Neural cell (in vitro differentiated cells): ENCODE data around the gene BPIFB1. TPM values are rescaled to one million over a fixed set of nuclear protein-coding genes. Genes with fewer than 3 reads are reported as not detected.

Experiments
- H2AFZ ChIP-seq: fragments of 200-600, 300-800 bp; sonication (generic), shearing (Covaris generic); 2 replicates; pipeline ENCODE4 v1.6.0; 2014; ENCODE audit warnings: low read depth, mild to moderate bottlenecking, antibody characterized with exemption, low read length, moderate library complexity
- H3F3A ChIP-seq: fragments of 200-600 bp; shearing (Covaris generic); 2 replicates; pipeline ENCODE4 v1.6.1; 2016; ENCODE audit warnings: mild to moderate bottlenecking, moderate library complexity, mixed read lengths, antibody characterized with exemption, low read length; ENCODE audit not compliant: insufficient read depth, poor library complexity, severe bottlenecking
- H3K27ac ChIP-seq: fragments of 200-600, 300-800 bp; sonication (generic), shearing (Covaris generic); 2 replicates; pipeline ENCODE4 v1.5.1; 2014; ENCODE audit warnings: mild to moderate bottlenecking, low read length, moderate library complexity
- H3K27me3 ChIP-seq: fragments of 300-800, 200-600 bp; sonication (generic), shearing (Covaris generic); 2 replicates; pipeline ENCODE4 v1.6.0; 2014; ENCODE audit warnings: mild to moderate bottlenecking, low read depth, low read length, moderate library complexity; ENCODE audit not compliant: insufficient read depth
- H3K36me3 ChIP-seq: fragments of 300-800, 200-600 bp; sonication (generic), shearing (Covaris generic); 2 replicates; pipeline ENCODE4 v1.5.1; 2014; ENCODE audit warnings: mild to moderate bottlenecking, antibody characterized with exemption, low read length, moderate library complexity; ENCODE audit not compliant: insufficient read depth
- H3K4me2 ChIP-seq: fragments of 300-800, 200-600 bp; sonication (generic), shearing (Covaris generic); 2 replicates; pipeline ENCODE4 v1.6.0; 2014; ENCODE audit warnings: mild to moderate bottlenecking, low read length
- H3K4me3 ChIP-seq: fragments of 300-800, 200-600 bp; sonication (generic), shearing (Covaris generic); 2 replicates; pipeline ENCODE4 v1.5.1; 2014; ENCODE audit warnings: mild to moderate bottlenecking, low read length, moderate library complexity
- H3K79me2 ChIP-seq: fragments of 200-600 bp; shearing (Covaris generic); replicated peaks from 2 replicates; pipeline ENCODE4 v1.6.0; 2014; ENCODE audit warnings: mild to moderate bottlenecking, low read length, moderate library complexity; ENCODE audit not compliant: insufficient read depth
- H3K9ac ChIP-seq: fragments of 300-800, 200-600 bp; sonication (generic), shearing (Covaris generic); 2 replicates; pipeline ENCODE4 v1.6.1; 2016; ENCODE audit warnings: mild to moderate bottlenecking, low read length, mixed read lengths
- H3K9me2 ChIP-seq: fragments of 200-600 bp; shearing (Covaris generic); 2 replicates; pipeline ENCODE4 v1.6.1; 2016; ENCODE audit warnings: mild to moderate bottlenecking, low read length, mixed read lengths; ENCODE audit not compliant: insufficient read depth
- H3K9me3 ChIP-seq: fragments of 200-600, 300-800 bp; sonication (generic), shearing (Covaris generic); 2 replicates; pipeline ENCODE4 v1.6.1; 2016; ENCODE audit warnings: mild to moderate bottlenecking, mixed run types, low read length, moderate library complexity, mixed read lengths
- H4K20me1 ChIP-seq: fragments of 200-600 bp; shearing (Covaris generic); 2 replicates; pipeline ENCODE4 v1.6.1; 2016; ENCODE audit warnings: mild to moderate bottlenecking, mixed run types; ENCODE audit not compliant: insufficient read depth
- CTCF ChIP-seq: fragments of 450-650 bp; IDR thresholded peaks from 2 replicates; pipeline ENCODE4 v1.5.1; 2014; ENCODE audit warnings: antibody characterized with exemption, mild to moderate bottlenecking, moderate library complexity; ENCODE audit not compliant: poor library complexity, severe bottlenecking
- EP300 ChIP-seq: fragments of 450-650 bp; conservative IDR thresholded peaks from 2 replicates; pipeline ENCODE4 v1.6.1; 2014; ENCODE audit warnings: antibody characterized with exemption, mild to moderate bottlenecking, moderate library complexity; ENCODE audit not compliant: poor library complexity, severe bottlenecking
- EZH2 ChIP-seq: fragments of 200-600, 300-800 bp; shearing (Covaris generic), sonication (generic); IDR thresholded peaks from 2 replicates; pipeline ENCODE4 v1.6.1; 2014; ENCODE audit warnings: antibody characterized with exemption, low read length, borderline replicate concordance, mild to moderate bottlenecking; ENCODE audit not compliant: insufficient read depth, poor library complexity, severe bottlenecking
- MXI1 ChIP-seq: fragments of 450-650 bp; conservative IDR thresholded peaks from 2 replicates; pipeline ENCODE4 v1.6.1; 2014; ENCODE audit warnings: antibody characterized with exemption, mild to moderate bottlenecking; ENCODE audit not compliant: poor library complexity, severe bottlenecking
- POLR2AphosphoS5 ChIP-seq: IDR thresholded peaks from 2 replicates; pipeline ENCODE4 v1.6.1; 2012
- RAD21 ChIP-seq: fragments of 450-650 bp; conservative IDR thresholded peaks from 2 replicates; pipeline ENCODE4 v1.6.1; 2014; ENCODE audit warnings: antibody characterized with exemption, mild to moderate bottlenecking, moderate library complexity
- REST ChIP-seq: IDR thresholded peaks from 2 replicates; pipeline ENCODE4 v1.6.1; 2012; ENCODE audit warnings: borderline replicate concordance
- SMC3 ChIP-seq: fragments of 450-650 bp; conservative IDR thresholded peaks from 2 replicates; pipeline ENCODE4 v1.6.1; 2014; ENCODE audit warnings: antibody characterized with exemption, mild to moderate bottlenecking, moderate library complexity; ENCODE audit not compliant: poor library complexity
- TAF1 ChIP-seq: IDR thresholded peaks from 2 replicates; pipeline ENCODE4 v1.6.1; 2012; ENCODE audit warnings: low read depth
- polyA plus RNA-seq: library from polyadenylated mRNA; depleted of rRNA; stranded (reverse); fragments of >200 nt; gene quantifications from 2 replicates; pipeline ENCODE4 v1.2.3, GENCODE V29; 2014

Gene BPIFB1
- polyA plus RNA-seq, 1 donor from 2014 or later, result not detected

- H3K27ac ChIP-seq, result no peak overlapping the region
- no peaks in the 10 kb centered on the region for H3K27me3 ChIP-seq
- no peak overlapping the region for H2AFZ ChIP-seq
- no peak for TF ChIP-seq SMC3
- no peak for TF ChIP-seq REST
- TF ChIP-seq MXI1, result no peak
- TF ChIP-seq EP300, result no peak
- no peak for TF ChIP-seq RAD21
- TF ChIP-seq EZH2, result no peak
- no peak for TF ChIP-seq CTCF
- no peak for TF ChIP-seq TAF1
- no peak for TF ChIP-seq POLR2AphosphoS5
- H3K9ac ChIP-seq, result no peak overlapping the region
- H3F3A ChIP-seq, result no peaks in the 10 kb centered on the region
- no peaks in the 10 kb centered on the region for H3K9me3 ChIP-seq
- H3K4me2 ChIP-seq, result no peak overlapping the region
- no peaks in the 10 kb centered on the region for H3K36me3 ChIP-seq
- no peaks in the 10 kb centered on the region for H3K9me2 ChIP-seq
- no peaks in the 10 kb centered on the region for H3K79me2 ChIP-seq
- H4K20me1 ChIP-seq, result no peaks in the 10 kb centered on the region
- no peak overlapping the region for H3K4me3 ChIP-seq
Measured at GRCh38 chr20:33348136-33348937, 65.3 kb downstream of the BPIFB1 start.

- H3K9ac ChIP-seq, result no peak overlapping the region
- no peak for TF ChIP-seq TAF1
- TF ChIP-seq SMC3, result no peak
- TF ChIP-seq MXI1, result no peak
- no peak for TF ChIP-seq CTCF
- TF ChIP-seq EZH2, result no peak
- no peak for TF ChIP-seq RAD21
- TF ChIP-seq REST, result no peak
- TF ChIP-seq POLR2AphosphoS5, result no peak
- no peak for TF ChIP-seq EP300
- H2AFZ ChIP-seq, result no peak overlapping the region
- H3K36me3 ChIP-seq, result no peaks in the 10 kb centered on the region
- H3K79me2 ChIP-seq, result no peaks in the 10 kb centered on the region
- no peaks in the 10 kb centered on the region for H4K20me1 ChIP-seq
- no peaks in the 10 kb centered on the region for H3K9me2 ChIP-seq
- no peak overlapping the region for H3K4me2 ChIP-seq
- H3K27ac ChIP-seq, result no peak overlapping the region
- H3F3A ChIP-seq, result no peaks in the 10 kb centered on the region
- no peak overlapping the region for H3K4me3 ChIP-seq
- no peaks in the 10 kb centered on the region for H3K9me3 ChIP-seq
- H3K27me3 ChIP-seq, result no peaks in the 10 kb centered on the region
Measured at GRCh38 chr20:33349493-33349892, 66.5 kb downstream of the BPIFB1 start.
